ENCODE measurements around the gene ULK1.

DNA sequence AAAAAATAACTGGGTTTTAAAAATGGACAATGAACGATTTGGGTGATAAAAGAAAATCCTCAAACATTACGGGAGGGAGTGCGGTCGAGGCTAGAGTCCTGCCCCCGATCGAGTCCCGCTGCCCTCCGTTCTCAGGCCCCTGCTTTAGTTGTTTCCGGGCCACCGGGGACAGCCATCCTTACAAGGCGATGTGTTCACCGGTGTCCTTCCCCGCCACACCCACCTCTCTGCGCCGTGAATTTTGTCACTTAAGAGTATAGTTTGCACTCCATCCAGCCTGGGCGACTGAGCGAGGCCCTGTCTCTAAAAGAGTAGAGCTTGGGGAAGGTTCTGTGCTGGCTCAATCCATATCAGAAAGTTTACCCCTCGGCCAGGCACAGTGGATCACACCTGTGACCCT, 2.9 kb downstream of the ULK1 start:
- TF ChIP-seq, protein P1, sequence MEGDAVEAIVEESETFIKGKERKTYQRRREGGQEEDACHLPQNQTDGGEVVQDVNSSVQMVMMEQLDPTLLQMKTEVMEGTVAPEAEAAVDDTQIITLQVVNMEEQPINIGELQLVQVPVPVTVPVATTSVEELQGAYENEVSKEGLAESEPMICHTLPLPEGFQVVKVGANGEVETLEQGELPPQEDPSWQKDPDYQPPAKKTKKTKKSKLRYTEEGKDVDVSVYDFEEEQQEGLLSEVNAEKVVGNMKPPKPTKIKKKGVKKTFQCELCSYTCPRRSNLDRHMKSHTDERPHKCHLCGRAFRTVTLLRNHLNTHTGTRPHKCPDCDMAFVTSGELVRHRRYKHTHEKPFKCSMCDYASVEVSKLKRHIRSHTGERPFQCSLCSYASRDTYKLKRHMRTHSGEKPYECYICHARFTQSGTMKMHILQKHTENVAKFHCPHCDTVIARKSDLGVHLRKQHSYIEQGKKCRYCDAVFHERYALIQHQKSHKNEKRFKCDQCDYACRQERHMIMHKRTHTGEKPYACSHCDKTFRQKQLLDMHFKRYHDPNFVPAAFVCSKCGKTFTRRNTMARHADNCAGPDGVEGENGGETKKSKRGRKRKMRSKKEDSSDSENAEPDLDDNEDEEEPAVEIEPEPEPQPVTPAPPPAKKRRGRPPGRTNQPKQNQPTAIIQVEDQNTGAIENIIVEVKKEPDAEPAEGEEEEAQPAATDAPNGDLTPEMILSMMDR (IDR thresholded peaks at IDR 0.05; ENCODE audit: poor library complexity, severe bottlenecking): no peak
- TF ChIP-seq RAD21 (conservative IDR thresholded peaks at IDR 0.05) (no peak), TAF1 (IDR thresholded peaks at IDR 0.05; ENCODE audit: low read depth) (no peak), POLR2AphosphoS5 (IDR thresholded peaks at IDR 0.05) (no peak), EP300 (conservative IDR thresholded peaks at IDR 0.05; ENCODE audit: poor library complexity, severe bottlenecking) (no peak), EZH2 (IDR thresholded peaks at IDR 0.05; ENCODE audit: borderline replicate concordance, insufficient read depth, low read length, poor library complexity, severe bottlenecking) (no peak)
- TF ChIP-seq, protein P2, sequence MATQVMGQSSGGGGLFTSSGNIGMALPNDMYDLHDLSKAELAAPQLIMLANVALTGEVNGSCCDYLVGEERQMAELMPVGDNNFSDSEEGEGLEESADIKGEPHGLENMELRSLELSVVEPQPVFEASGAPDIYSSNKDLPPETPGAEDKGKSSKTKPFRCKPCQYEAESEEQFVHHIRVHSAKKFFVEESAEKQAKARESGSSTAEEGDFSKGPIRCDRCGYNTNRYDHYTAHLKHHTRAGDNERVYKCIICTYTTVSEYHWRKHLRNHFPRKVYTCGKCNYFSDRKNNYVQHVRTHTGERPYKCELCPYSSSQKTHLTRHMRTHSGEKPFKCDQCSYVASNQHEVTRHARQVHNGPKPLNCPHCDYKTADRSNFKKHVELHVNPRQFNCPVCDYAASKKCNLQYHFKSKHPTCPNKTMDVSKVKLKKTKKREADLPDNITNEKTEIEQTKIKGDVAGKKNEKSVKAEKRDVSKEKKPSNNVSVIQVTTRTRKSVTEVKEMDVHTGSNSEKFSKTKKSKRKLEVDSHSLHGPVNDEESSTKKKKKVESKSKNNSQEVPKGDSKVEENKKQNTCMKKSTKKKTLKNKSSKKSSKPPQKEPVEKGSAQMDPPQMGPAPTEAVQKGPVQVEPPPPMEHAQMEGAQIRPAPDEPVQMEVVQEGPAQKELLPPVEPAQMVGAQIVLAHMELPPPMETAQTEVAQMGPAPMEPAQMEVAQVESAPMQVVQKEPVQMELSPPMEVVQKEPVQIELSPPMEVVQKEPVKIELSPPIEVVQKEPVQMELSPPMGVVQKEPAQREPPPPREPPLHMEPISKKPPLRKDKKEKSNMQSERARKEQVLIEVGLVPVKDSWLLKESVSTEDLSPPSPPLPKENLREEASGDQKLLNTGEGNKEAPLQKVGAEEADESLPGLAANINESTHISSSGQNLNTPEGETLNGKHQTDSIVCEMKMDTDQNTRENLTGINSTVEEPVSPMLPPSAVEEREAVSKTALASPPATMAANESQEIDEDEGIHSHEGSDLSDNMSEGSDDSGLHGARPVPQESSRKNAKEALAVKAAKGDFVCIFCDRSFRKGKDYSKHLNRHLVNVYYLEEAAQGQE (IDR thresholded peaks at IDR 0.05; ENCODE audit: borderline replicate concordance): no peak
